Right renal cortex interstitium (tissue), 3 donors: ENCODE data around the gene SLC43A3. TPM values are rescaled to one million over a fixed set of nuclear protein-coding genes. Genes with fewer than 3 reads are reported as not detected.
A peak's percentile ranks its signal among the peaks of the same experiment; 100 is the strongest.
"Not testable (repeated sequence)": the region's sequence is repeated elsewhere in the genome, so short reads cannot be mapped to it uniquely, and the experiment has no call there.

ENCODE experiments used
- DNase-seq, 3 donors: peaks; one replicate each; pipeline ENCODE4 v3.0.0-alpha.2; 2013; ENCODE audit warnings: low read depth in 3 of 3, low spot score in 2 of 3
- polyA plus RNA-seq, 3 donors: library from polyadenylated mRNA; unstranded; fragments of 120-200 nt; gene quantifications; one replicate each; pipeline ENCODE4 v1.2.1, GENCODE V29; 2013; ENCODE audit not compliant: insufficient read length in 3 of 3

Gene SLC43A3
- polyA plus RNA-seq, 3 donors = 19.3 to 25.6 (median 22.9) TPM

GRCh38 chr11:57460022-57460757 lies 33.3 kb upstream of the SLC43A3 start, which contains the start of gene RTN4RL2:
TSS of gene RTN4RL2 (plus strand) at chr11:57460528. CDS start at chr11:57460866, 338 bp downstream.
- DNase-seq = no peak

- no peak for DNase-seq
Measured at GRCh38 chr11:57459164-57460021, 32.5 kb upstream of the SLC43A3 start.

GRCh38 chr11:57458410-57459163 lies 31.7 kb upstream of the SLC43A3 start:
- DNase-seq = no peak

- DNase-seq = no peak
Measured at GRCh38 chr11:57458060-57458409, 31.1 kb upstream of the SLC43A3 start.

- no peak for DNase-seq
Measured at GRCh38 chr11:57457643-57458023, 30.7 kb upstream of the SLC43A3 start.

- peak; percentile 57 to 74 (median 66) for DNase-seq
Measured at GRCh38 chr11:57456960-57457642, 30.2 kb upstream of the SLC43A3 start.

- DNase-seq = no peak
Measured at GRCh38 chr11:57453543-57454177, 26.7 kb upstream of the SLC43A3 start.

GRCh38 chr11:57446055-57446454 lies 19.1 kb upstream of the SLC43A3 start:
- DNase-seq = no peak

GRCh38 chr11:57445122-57445394 lies 18.1 kb upstream of the SLC43A3 start:
- DNase-seq = not testable (repeated sequence)

- DNase-seq = no peak
Measured at GRCh38 chr11:57444362-57445121, 17.6 kb upstream of the SLC43A3 start.

GRCh38 chr11:57440744-57441414 lies 14.0 kb upstream of the SLC43A3 start:
- no peak for DNase-seq

- no peak for DNase-seq
Measured at GRCh38 chr11:57439786-57440185, 12.9 kb upstream of the SLC43A3 start.

GRCh38 chr11:57438345-57439285 lies 11.7 kb upstream of the SLC43A3 start:
- no peak for DNase-seq

- DNase-seq = no peak
Measured at GRCh38 chr11:57436031-57436430, 9.1 kb upstream of the SLC43A3 start.

- no peak for DNase-seq
Measured at GRCh38 chr11:57434640-57435546, 8.0 kb upstream of the SLC43A3 start.

GRCh38 chr11:57432714-57433163 lies 5.8 kb upstream of the SLC43A3 start:
- DNase-seq = no peak

GRCh38 chr11:57432149-57432561 lies 5.2 kb upstream of the SLC43A3 start:
- DNase-seq = no peak
